A549 (cell line): ENCODE measurements around the gene PADI6. TPM values are rescaled to one million over a fixed set of nuclear protein-coding genes. Genes with fewer than 3 reads are reported as not detected.

Experiments used
- ATAC-seq, 2 experiments: fragments of 200-7000 bp in 1 of 2; fragments of >200 bp in 1 of 2; cut with Nextera tagmentation in 1 of 2; cut with Tn5 transposase in 1 of 2; 3 replicates each; pipeline versions ENCODE4 v1.8.0 to v1.9.1; 2018 to 2020; ENCODE audit warnings: mild to moderate bottlenecking in 1 of 2, moderate library complexity in 1 of 2
- CTCF ChIA-PET: fragments of 300-600 bp; sonication (Branson Sonifier 250); formaldehyde crosslinking; extraction: SDS; loops from one replicate; lab custom pipeline; 2021; ENCODE audit warnings: antibody characterized with exemption, inconsistent platforms; lab: Yijun Ruan, JAX
- POLR2A ChIA-PET: fragments of 350-600 bp; formaldehyde crosslinking; extraction: SDS; loops from one replicate; lab custom pipeline; 2021; ENCODE audit warnings: antibody characterized with exemption, inconsistent platforms; lab: Yijun Ruan, JAX
- DNase-seq, 2 experiments: peaks; one replicate each; pipeline versions ENCODE4 v3.0.0 to v3.0.0-alpha.2; 2011 to 2016; ENCODE audit warnings: low read depth in 1 of 2, low spot score in 1 of 2
- FAIRE-seq: peaks from 2 replicates; lab custom pipeline; 2011; peaks lifted over from hg19 to GRCh38; lab: Jason Lieb, UNC
- H3K27ac ChIP-seq, 2 experiments: fragments of >200 bp; sonication (Bioruptor Twin); formaldehyde crosslinking; 3 replicates each; pipeline ENCODE4 v1.5.1; 2016 to 2017
- H3K4me1 ChIP-seq: fragments of >200 bp; sonication (Bioruptor Twin); formaldehyde crosslinking; 3 replicates; pipeline ENCODE4 v1.6.1; 2016
- H3K4me2 ChIP-seq: fragments of >200 bp; sonication (Bioruptor Twin); formaldehyde crosslinking; 3 replicates; pipeline ENCODE4 v1.6.1; 2016
- H3K4me3 ChIP-seq: fragments of >200 bp; sonication (Bioruptor Twin); formaldehyde crosslinking; 3 replicates; pipeline ENCODE4 v1.5.1; 2016
- H3K9me3 ChIP-seq: fragments of >200 bp; sonication (Bioruptor Twin); formaldehyde crosslinking; 3 replicates; pipeline ENCODE4 v1.6.1; 2016
- CEBPB ChIP-seq, 2 experiments: fragments of >200 bp in 1 of 2; sonication (Bioruptor Twin) in 1 of 2; formaldehyde crosslinking in 1 of 2; IDR thresholded peaks; 2 replicates each; pipeline ENCODE4 v1.6.1; 2012 to 2016
- E2F6 ChIP-seq: IDR thresholded peaks from 2 replicates; pipeline ENCODE4 v1.6.1; 2012; ENCODE audit warnings: low read depth, borderline replicate concordance
- FOXS1 ChIP-seq: fragments of 250-450 bp; sonication (Bioruptor Pico); IDR thresholded peaks from 2 replicates; pipeline ENCODE4 v1.5.0; 2020; ENCODE audit warnings: mild to moderate bottlenecking, moderate library complexity
- GATA3 ChIP-seq: IDR thresholded peaks from 2 replicates; pipeline ENCODE4 v1.6.1; 2012; ENCODE audit warnings: borderline replicate concordance
- HDAC2 ChIP-seq: fragments of 200-600 bp; sonication (generic); IDR thresholded peaks from 2 replicates; pipeline ENCODE4 v1.6.1; 2016
- HEYL ChIP-seq: fragments of 250-450 bp; sonication (Bioruptor Pico); IDR thresholded peaks from 2 replicates; pipeline ENCODE4 v1.8.0; 2021; ENCODE audit warnings: mild to moderate bottlenecking, moderate library complexity
- HOXB13 ChIP-seq: fragments of 250-450 bp; sonication (Bioruptor Pico); IDR thresholded peaks from 2 replicates; pipeline ENCODE4 v1.5.0; 2020; ENCODE audit warnings: low read depth, mild to moderate bottlenecking, moderate library complexity
- HOXB5 ChIP-seq: fragments of 250-450 bp; sonication (Bioruptor Pico); IDR thresholded peaks from 2 replicates; pipeline ENCODE4 v1.5.0; 2020; ENCODE audit warnings: mild to moderate bottlenecking, moderate library complexity
- KDM5A ChIP-seq: fragments of 200-600 bp; sonication (generic); IDR thresholded peaks from 2 replicates; pipeline ENCODE4 v1.6.1; 2016; ENCODE audit warnings: antibody characterized with exemption, mild to moderate bottlenecking
- NPAS2 ChIP-seq: fragments of 250-450 bp; sonication (Bioruptor Pico); IDR thresholded peaks from 2 replicates; pipeline ENCODE4 v1.8.0; 2022; ENCODE audit warnings: mild to moderate bottlenecking, moderate library complexity, borderline replicate concordance
- NR3C1 ChIP-seq: fragments of >200 bp; sonication (Bioruptor Twin); formaldehyde crosslinking; IDR thresholded peaks from 3 replicates; pipeline ENCODE4 v1.6.1; 2017
- POLR2AphosphoS2 ChIP-seq: conservative IDR thresholded peaks from 2 replicates; pipeline ENCODE4 v1.6.1; 2012; ENCODE audit warnings: low read length, improper control_type of control experiment, inconsistent platforms
- ZNF302 ChIP-seq: fragments of 250-450 bp; sonication (Bioruptor Pico); IDR thresholded peaks from 2 replicates; pipeline ENCODE4 v1.9.0; 2021; ENCODE audit warnings: inconsistent platforms, mild to moderate bottlenecking, moderate library complexity
- ZSCAN20 ChIP-seq: fragments of 250-450 bp; sonication (Bioruptor Pico); IDR thresholded peaks from 2 replicates; pipeline ENCODE4 v1.8.0; 2022; ENCODE audit warnings: mild to moderate bottlenecking, moderate library complexity
- WGBS: methylation state at CpG from one replicate; pipeline ENCODE4 v1.1.6; 2017; ENCODE audit errors: missing lambda C conversion rate; 5-methylcytosine and 5-hydroxymethylcytosine counted together
- polyA plus RNA-seq, 4 experiments: library from polyadenylated mRNA; depleted of rRNA in 3 of 4; stranded (reverse); fragments of >200 nt; fragmentation: RNase III in 1 of 4; extraction: RNeasy Plus Mini Kit Qiagen cat#74134 plus additional on column Dnase treatment in 1 of 4; gene quantifications; 2 replicates in 3 of 4; 3 replicates in 1 of 4; pipeline ENCODE4 v1.2.3, GENCODE V29; 2011 to 2017
- TF ChIP-seq, protein P1 (sequence below): fragments of >200 bp; sonication (Bioruptor Twin); formaldehyde crosslinking; IDR thresholded peaks from 3 replicates; pipeline ENCODE4 v1.6.1; 2016

PADI6 gene
- polyA plus RNA-seq, 2 of the 4 experiments (the other 2 are of a cell fraction) = not detected

DNA sequence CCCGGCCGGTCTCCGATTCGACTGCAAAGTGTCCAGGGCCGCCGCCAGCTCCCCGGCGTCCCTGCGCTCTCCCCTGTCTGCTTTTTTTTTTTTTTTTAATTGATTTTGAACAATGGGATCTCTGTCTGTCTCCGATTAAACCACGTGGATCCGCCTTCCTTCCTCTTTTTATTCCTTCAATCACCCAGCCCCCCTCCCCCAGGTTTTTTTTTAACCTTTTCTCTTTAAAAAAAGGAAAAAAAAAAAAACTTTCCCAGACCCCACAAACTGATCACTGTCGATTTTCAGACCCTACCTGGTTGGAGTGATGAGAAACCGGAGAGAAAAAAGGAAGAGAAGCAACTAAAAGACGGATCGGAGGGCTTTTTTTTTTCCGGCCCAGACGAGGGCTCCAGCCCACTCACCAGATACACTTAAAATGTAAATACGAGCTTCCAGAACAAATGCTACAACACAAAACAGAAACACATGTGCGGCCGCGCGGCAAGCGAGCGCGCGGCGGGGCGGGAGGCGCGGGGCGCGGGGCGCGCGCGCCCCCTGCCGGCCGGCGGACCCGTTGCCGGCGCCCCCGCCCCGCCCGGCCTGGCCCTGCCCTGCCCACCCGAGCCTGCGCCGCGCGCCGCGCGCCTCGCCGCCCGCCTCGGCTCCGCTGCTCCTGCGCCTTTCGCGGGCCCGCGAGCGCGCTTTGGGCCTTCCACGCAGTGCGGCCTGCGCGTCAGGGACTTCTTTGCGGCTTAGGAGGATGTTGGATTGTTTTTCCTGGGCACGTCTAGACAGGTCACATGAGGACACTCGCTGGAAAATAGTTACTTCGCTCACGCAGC is 67.5 kb downstream of the PADI6 start, which contains the start of gene RCC2 (continued):
- TF ChIP-seq E2F6 (peak; percentile 75), HOXB13 (CRISPR knock-in tag) (no peak), HDAC2 (no peak)

- CTCF ChIA-PET = interaction anchor here (0.7 to 2.8 kb wide), 9 partner anchors 9 to 84 kb away, joined by 3 to 11 read pairs (median 3); no protein-coding TSS in a partner anchor
- Histone ChIP-seq H3K4me3 (peak overlapping the region; percentile 98), H3K4me2 (peak overlapping the region; percentile 100), H3K27ac (peak overlapping the region; percentile 97 to 99), H3K4me1 (peaks cover 51% of the 10 kb centered on the region), H3K9me3 (no peaks in the 10 kb centered on the region)
- TF ChIP-seq, protein P1, sequence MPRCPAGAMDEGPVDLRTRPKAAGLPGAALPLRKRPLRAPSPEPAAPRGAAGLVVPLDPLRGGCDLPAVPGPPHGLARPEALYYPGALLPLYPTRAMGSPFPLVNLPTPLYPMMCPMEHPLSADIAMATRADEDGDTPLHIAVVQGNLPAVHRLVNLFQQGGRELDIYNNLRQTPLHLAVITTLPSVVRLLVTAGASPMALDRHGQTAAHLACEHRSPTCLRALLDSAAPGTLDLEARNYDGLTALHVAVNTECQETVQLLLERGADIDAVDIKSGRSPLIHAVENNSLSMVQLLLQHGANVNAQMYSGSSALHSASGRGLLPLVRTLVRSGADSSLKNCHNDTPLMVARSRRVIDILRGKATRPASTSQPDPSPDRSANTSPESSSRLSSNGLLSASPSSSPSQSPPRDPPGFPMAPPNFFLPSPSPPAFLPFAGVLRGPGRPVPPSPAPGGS = 0 out of 3 replicates have a peak, but pooled peaks have one; percentile 3
- TF ChIP-seq NPAS2 (CRISPR knock-in tag) = no peak
- ATAC-seq (no peak), DNase-seq (no peak), FAIRE-seq (no peak)
- POLR2A ChIA-PET = interaction anchor here (0.5 to 1.9 kb wide), 8 partner anchors 10 to 1611 kb away, joined by 3 to 6 read pairs (median 3); partner anchors contain the start of gene ATP13A2
- 57% methylated on average over 18 of the region's 18 CpGs for WGBS
Measured at GRCh38 chr1:17440074-17440826, 68.3 kb downstream of the PADI6 start.

GRCh38 chr1:17440827-17441168 is 68.8 kb downstream of the PADI6 start:
- ATAC-seq = no peak
- Histone ChIP-seq H3K4me3 (peak overlapping the region; percentile 98), H3K4me2 (peak overlapping the region; percentile 100), H3K27ac (peak overlapping the region; percentile 97 to 99), H3K4me1 (peaks cover 51% of the 10 kb centered on the region), H3K9me3 (no peaks in the 10 kb centered on the region)
- no peak for DNase-seq
- no peak for FAIRE-seq
- 74% methylated on average over 6 of the region's 6 CpGs for WGBS
- POLR2A ChIA-PET = interaction anchor here (0.6 to 0.9 kb wide), 2 partner anchors 46 to 429 kb away, joined by 3 to 5 read pairs; partner anchors contain the start of gene ATP13A2
- CTCF ChIA-PET = interaction anchor here (1.0 to 2.8 kb wide), 7 partner anchors 10 to 84 kb away, joined by 3 to 11 read pairs (median 3); no protein-coding TSS in a partner anchor
- TF ChIP-seq POLR2AphosphoS2 = no peak
- TF ChIP-seq KDM5A = no peak
- no peak for TF ChIP-seq GATA3
- TF ChIP-seq FOXS1 (CRISPR knock-in tag) = no peak
- no peak for TF ChIP-seq CEBPB (IDR thresholded peaks at IDR 0.05)
- TF ChIP-seq NR3C1 = no peak
- no peak for TF ChIP-seq ZSCAN20 (CRISPR knock-in tag)
- TF ChIP-seq, protein P1 = no peak
- TF ChIP-seq HOXB5 (CRISPR knock-in tag) = no peak
- TF ChIP-seq ZNF302 (CRISPR knock-in tag) = no peak
- TF ChIP-seq HEYL (CRISPR knock-in tag) = no peak
